HepG2 (cell line): Measurements from ENCODE around the gene PTPRU. TPM values are rescaled to one million over a fixed set of nuclear protein-coding genes. Genes with fewer than 3 reads are reported as not detected.

ENCODE experiments used
- ATAC-seq: fragments of 200-7000 bp; cut with Tn5 transposase; 3 replicates; pipeline ENCODE4 v1.9.1; 2020; ENCODE audit warnings: mild to moderate bottlenecking, moderate library complexity
- BruUV-seq: library from RNA; stranded (reverse); fragments of 400-500 nt; replicated peaks from 2 replicates; lab custom pipeline; 2021; lab: Mats Ljungman, UMichigan
- CTCF ChIA-PET: fragments of 300-600 bp; formaldehyde crosslinking; extraction: SDS; loops from one replicate; lab custom pipeline; 2021; ENCODE audit warnings: low total read pairs, inconsistent platforms, low intra/inter-chr PET ratio; lab: Yijun Ruan, JAX
- POLR2A ChIA-PET: fragments of 350-600 bp; sonication (Branson Sonifier 250); formaldehyde crosslinking; loops from one replicate; lab custom pipeline; 2020; ENCODE audit warnings: antibody characterized with exemption, inconsistent platforms; lab: Yijun Ruan, JAX
- DNase-seq: peaks from one replicate; pipeline ENCODE4 v3.0.0-alpha.2; 2015; ENCODE audit warnings: low spot score
- FAIRE-seq: peaks from 3 replicates; lab custom pipeline; 2011; peaks lifted over from hg19 to GRCh38; lab: Jason Lieb, UNC
- H2AFZ ChIP-seq: one replicate; pipeline ENCODE4 v1.6.1; 2011; ENCODE audit warnings: low read length, inconsistent platforms
- H3K27ac ChIP-seq: fragments of 300-600 bp; 3 replicates; pipeline ENCODE4 v1.8.0; 2011; ENCODE audit warnings: mixed run types, mild to moderate bottlenecking, mixed read lengths, low read length, inconsistent platforms; ENCODE audit not compliant: insufficient read depth; ENCODE audit errors: extremely low read length
- H3K27me3 ChIP-seq, 2 experiments: fragments of 200-600 bp in 1 of 2; 2 replicates in 1 of 2; 3 replicates in 1 of 2; pipeline versions ENCODE4 v1.6.0 to v1.8.0; 2011; ENCODE audit warnings: low read length in 2 of 2, mild to moderate bottlenecking in 2 of 2, moderate library complexity in 2 of 2, inconsistent platforms in 1 of 2; ENCODE audit not compliant: insufficient read depth in 2 of 2, control insufficient read depth in 1 of 2
- H3K36me3 ChIP-seq, 2 experiments: fragments of 200-600 bp in 1 of 2; replicated peaks in 1 of 2; 2 replicates in 1 of 2; 3 replicates in 1 of 2; pipeline versions ENCODE4 v1.5.1 to v1.8.0; 2011; ENCODE audit warnings: low read length in 2 of 2, inconsistent platforms in 1 of 2; ENCODE audit not compliant: insufficient read depth in 2 of 2, control insufficient read depth in 1 of 2
- H3K4me1 ChIP-seq: 2 replicates; pipeline ENCODE4 v1.5.1; 2012; ENCODE audit warnings: low read length, inconsistent platforms; ENCODE audit not compliant: insufficient read depth
- H3K4me2 ChIP-seq: 2 replicates; pipeline ENCODE4 v1.6.0; 2011; ENCODE audit warnings: low read depth, low read length, inconsistent platforms
- H3K4me3 ChIP-seq, 3 experiments: fragments of 200-600 bp in 1 of 3; sonication (generic), shearing (Covaris generic) in 1 of 3; replicated peaks in 1 of 3; 2 replicates each; pipeline ENCODE4 v1.5.1; 2011 to 2016; ENCODE audit warnings: low read length in 3 of 3, inconsistent platforms in 2 of 3, low read depth in 2 of 3, mild to moderate bottlenecking in 2 of 3, control low read depth in 1 of 3, mixed read lengths in 1 of 3; ENCODE audit not compliant: insufficient read depth in 1 of 3
- H3K79me2 ChIP-seq: one replicate; pipeline ENCODE4 v1.6.1; 2011; ENCODE audit warnings: low read length, inconsistent platforms; ENCODE audit not compliant: insufficient read depth
- H3K9ac ChIP-seq: 2 replicates; pipeline ENCODE4 v1.6.0; 2011; ENCODE audit warnings: mild to moderate bottlenecking, low read depth, low read length, inconsistent platforms; ENCODE audit not compliant: insufficient read depth
- H3K9me3 ChIP-seq: 2 replicates; pipeline ENCODE4 v1.5.1; 2012; ENCODE audit warnings: mild to moderate bottlenecking, low read length
- H4K20me1 ChIP-seq: 2 replicates; pipeline ENCODE4 v1.6.0; 2011; ENCODE audit warnings: inconsistent platforms, mild to moderate bottlenecking, low read length, moderate library complexity; ENCODE audit not compliant: insufficient read depth
- ADNP ChIP-seq: sonication (generic); formaldehyde crosslinking; IDR thresholded peaks from 2 replicates; pipeline ENCODE4 v1.4.0; 2020; ENCODE audit warnings: missing genetic modification reagents
- NONO ChIP-seq, 2 experiments: fragments of 450-650 bp in 1 of 2; sonication (generic) in 1 of 2; formaldehyde crosslinking in 1 of 2; IDR thresholded peaks in 1 of 2; conservative IDR thresholded peaks in 1 of 2; 2 replicates each; pipeline versions ENCODE4 v1.6.1 to v1.8.0; 2017 to 2022; ENCODE audit warnings: mild to moderate bottlenecking in 1 of 2, missing genetic modification reagents in 1 of 2, moderate library complexity in 1 of 2
- NR2F6 ChIP-seq, 2 experiments: IDR thresholded peaks; 2 replicates each; pipeline ENCODE4 v1.6.1; 2016; ENCODE audit warnings: antibody characterized with exemption in 1 of 2, mild to moderate bottlenecking in 1 of 2
- POLR2AphosphoS2 ChIP-seq: IDR thresholded peaks from 2 replicates; pipeline ENCODE4 v1.6.1; 2011; ENCODE audit warnings: low read depth, low read length, improper control_type of control experiment
- RBFOX2 ChIP-seq: fragments of 200-400 bp; formaldehyde crosslinking; IDR thresholded peaks from 2 replicates; pipeline ENCODE4 v1.6.1; 2017; ENCODE audit warnings: low read depth, mild to moderate bottlenecking, low read length
- SMYD3 ChIP-seq: sonication (generic); formaldehyde crosslinking; IDR thresholded peaks from 2 replicates; pipeline ENCODE4 v1.8.1; 2023; ENCODE audit warnings: mild to moderate bottlenecking, missing genetic modification reagents
- SP2 ChIP-seq: sonication (generic); formaldehyde crosslinking; IDR thresholded peaks from 2 replicates; pipeline ENCODE4 v1.5.1; 2020; ENCODE audit warnings: mild to moderate bottlenecking, missing genetic modification reagents
- YY1 ChIP-seq: IDR thresholded peaks from 2 replicates; pipeline ENCODE4 v1.6.1; 2011; ENCODE audit warnings: low read length, low read depth, moderate library complexity, mild to moderate bottlenecking; ENCODE audit not compliant: insufficient read depth, insufficient replicate concordance
- ZNF12 ChIP-seq: sonication (generic); formaldehyde crosslinking; IDR thresholded peaks from 2 replicates; pipeline ENCODE4 v1.5.0; 2020; ENCODE audit warnings: missing genetic modification reagents
- ZNF121 ChIP-seq: sonication (generic); formaldehyde crosslinking; IDR thresholded peaks from 2 replicates; pipeline ENCODE4 v1.5.0; 2020; ENCODE audit warnings: mild to moderate bottlenecking, missing genetic modification reagents
- ZNF335 ChIP-seq: sonication (generic); formaldehyde crosslinking; IDR thresholded peaks from 2 replicates; pipeline ENCODE4 v1.4.0; 2020; ENCODE audit warnings: missing genetic modification reagents
- ZNF431 ChIP-seq: sonication (generic); formaldehyde crosslinking; IDR thresholded peaks from 2 replicates; pipeline ENCODE4 v1.9.0; 2022; ENCODE audit warnings: missing genetic modification reagents, low read depth, mild to moderate bottlenecking, borderline replicate concordance
- ZNF558 ChIP-seq: sonication (generic); formaldehyde crosslinking; IDR thresholded peaks from 2 replicates; pipeline ENCODE4 v1.9.0; 2022; ENCODE audit warnings: mild to moderate bottlenecking, missing genetic modification reagents, borderline replicate concordance
- ZNF713 ChIP-seq: sonication (generic); formaldehyde crosslinking; IDR thresholded peaks from 2 replicates; pipeline ENCODE4 v1.4.0; 2020; ENCODE audit warnings: mild to moderate bottlenecking, missing genetic modification reagents
- ZNF891 ChIP-seq: sonication (generic); formaldehyde crosslinking; IDR thresholded peaks from 2 replicates; pipeline ENCODE4 v1.5.0; 2020; ENCODE audit warnings: mild to moderate bottlenecking, missing genetic modification reagents
- ZSCAN25 ChIP-seq: sonication (generic); formaldehyde crosslinking; IDR thresholded peaks from 2 replicates; pipeline ENCODE4 v1.8.0; 2022; ENCODE audit warnings: mild to moderate bottlenecking, missing genetic modification reagents
- WGBS: methylation state at CpG from one replicate; pipeline ENCODE4 v1.1.6; 2017; ENCODE audit warnings: low lambda C conversion rate; 5-methylcytosine and 5-hydroxymethylcytosine counted together
- in situ Hi-C: cut with HindIII; loops from 2 replicates; pipeline ENCODE4 v1.10.0; 2017; ENCODE audit warnings: low pct_unique_long_range_greater_than_20kb; ENCODE audit not compliant: extremely low pct_ligation_motif_present
- intact Hi-C: fragments of 100-400 bp; cut with micrococcal nuclease; formaldehyde crosslinking; loops from one replicate; pipeline ENCODE4 v1.10.0; 2022; ENCODE audit not compliant: unreplicated experiment
- polyA plus RNA-seq, 8 experiments: library from polyadenylated mRNA; depleted of rRNA in 3 of 8; stranded (reverse) in 7 of 8; unstranded in 1 of 8; fragments of >200 nt; fragmentation: Illumina TruSeq in 4 of 8; extraction: Trizol in 4 of 8; gene quantifications; 2 replicates each; pipeline versions ENCODE4 v1.2.1 to v1.2.3, GENCODE V29; 2011 to 2016; ENCODE audit warnings: low read depth in 4 of 8, missing spikeins in 1 of 8, mixed read lengths in 1 of 8; ENCODE audit not compliant: insufficient read depth in 1 of 8
- total RNA-seq, 5 experiments: library from RNA; depleted of rRNA; stranded (reverse); fragments of >200 nt; fragmentation: Illumina TruSeq; extraction: Trizol; gene quantifications; 2 replicates each; pipeline ENCODE4 v1.2.3, GENCODE V29; 2016; ENCODE audit warnings: low read depth in 1 of 5
- TF ChIP-seq, protein P1 (sequence below): sonication (generic); formaldehyde crosslinking; IDR thresholded peaks from 2 replicates; pipeline ENCODE4 v1.4.0; 2020; ENCODE audit warnings: missing genetic modification reagents, borderline replicate concordance

Gene PTPRU
- total and polyA plus RNA-seq, 2 of the 13 experiments (the other 11 are each of a cell fraction or from before 2014, with no cell fraction given), result 21.6 to 22.3 TPM

DNA sequence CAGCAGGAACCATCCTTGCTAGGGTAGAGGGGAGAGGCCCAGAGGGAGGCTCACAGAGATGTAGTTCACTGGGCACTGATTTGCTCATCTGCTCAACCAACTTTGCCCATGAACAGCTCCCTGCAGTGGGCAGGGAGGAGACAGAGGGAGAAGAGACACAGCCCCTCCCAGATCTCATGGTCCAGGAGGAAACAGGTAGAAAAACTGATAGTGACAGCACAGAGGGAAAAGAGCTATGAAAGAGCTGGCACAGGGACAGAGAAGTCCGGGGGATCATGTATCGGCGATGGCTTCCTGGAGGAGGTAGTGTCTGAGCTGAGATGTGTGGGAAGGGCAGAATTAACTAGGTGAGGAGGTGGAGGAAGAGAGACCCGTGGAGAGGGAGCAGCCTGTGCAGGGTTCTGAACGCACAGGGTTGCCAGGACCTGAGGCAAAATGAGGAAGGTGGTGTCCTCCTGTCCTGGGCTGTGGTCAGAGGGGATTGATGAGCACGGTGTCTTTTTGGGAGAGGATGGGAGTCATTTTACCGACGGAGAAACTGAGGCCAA is 85.9 kb downstream of the PTPRU start:
- intact Hi-C loops (no loop called here), in situ Hi-C loops (no loop called here)
- POLR2A ChIA-PET, result no interaction called here
- H3K79me2 ChIP-seq, result no peaks in the 10 kb centered on the region
- no peak overlapping the region for H3K4me3 ChIP-seq
- TF ChIP-seq RBFOX2, result no peak
- no peak for TF ChIP-seq ZNF12 (CRISPR knock-in tag)
- no peak for TF ChIP-seq SMYD3 (CRISPR knock-in tag)
- TF ChIP-seq YY1, result no peak
- TF ChIP-seq ZNF713, result no peak
- TF ChIP-seq, protein P1, sequence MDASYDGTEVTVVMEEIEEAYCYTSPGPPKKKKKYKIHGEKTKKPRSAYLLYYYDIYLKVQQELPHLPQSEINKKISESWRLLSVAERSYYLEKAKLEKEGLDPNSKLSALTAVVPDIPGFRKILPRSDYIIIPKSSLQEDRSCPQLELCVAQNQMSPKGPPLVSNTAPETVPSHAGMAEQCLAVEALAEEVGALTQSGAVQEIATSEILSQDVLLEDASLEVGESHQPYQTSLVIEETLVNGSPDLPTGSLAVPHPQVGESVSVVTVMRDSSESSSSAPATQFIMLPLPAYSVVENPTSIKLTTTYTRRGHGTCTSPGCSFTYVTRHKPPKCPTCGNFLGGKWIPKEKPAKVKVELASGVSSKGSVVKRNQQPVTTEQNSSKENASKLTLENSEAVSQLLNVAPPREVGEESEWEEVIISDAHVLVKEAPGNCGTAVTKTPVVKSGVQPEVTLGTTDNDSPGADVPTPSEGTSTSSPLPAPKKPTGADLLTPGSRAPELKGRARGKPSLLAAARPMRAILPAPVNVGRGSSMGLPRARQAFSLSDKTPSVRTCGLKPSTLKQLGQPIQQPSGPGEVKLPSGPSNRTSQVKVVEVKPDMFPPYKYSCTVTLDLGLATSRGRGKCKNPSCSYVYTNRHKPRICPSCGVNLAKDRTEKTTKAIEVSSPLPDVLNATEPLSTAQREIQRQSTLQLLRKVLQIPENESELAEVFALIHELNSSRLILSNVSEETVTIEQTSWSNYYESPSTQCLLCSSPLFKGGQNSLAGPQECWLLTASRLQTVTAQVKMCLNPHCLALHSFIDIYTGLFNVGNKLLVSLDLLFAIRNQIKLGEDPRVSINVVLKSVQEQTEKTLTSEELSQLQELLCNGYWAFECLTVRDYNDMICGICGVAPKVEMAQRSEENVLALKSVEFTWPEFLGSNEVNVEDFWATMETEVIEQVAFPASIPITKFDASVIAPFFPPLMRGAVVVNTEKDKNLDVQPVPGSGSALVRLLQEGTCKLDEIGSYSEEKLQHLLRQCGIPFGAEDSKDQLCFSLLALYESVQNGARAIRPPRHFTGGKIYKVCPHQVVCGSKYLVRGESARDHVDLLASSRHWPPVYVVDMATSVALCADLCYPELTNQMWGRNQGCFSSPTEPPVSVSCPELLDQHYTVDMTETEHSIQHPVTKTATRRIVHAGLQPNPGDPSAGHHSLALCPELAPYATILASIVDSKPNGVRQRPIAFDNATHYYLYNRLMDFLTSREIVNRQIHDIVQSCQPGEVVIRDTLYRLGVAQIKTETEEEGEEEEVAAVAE (CRISPR knock-in tag), result no peak
- no peak for TF ChIP-seq ZNF891 (CRISPR knock-in tag)
- TF ChIP-seq POLR2AphosphoS2, result no peak
- no peak for TF ChIP-seq ZNF558 (CRISPR knock-in tag)
- no peak for TF ChIP-seq ZNF121 (CRISPR knock-in tag)
- TF ChIP-seq NONO (IDR thresholded peaks at IDR 0.05), result no peak
- TF ChIP-seq NONO (CRISPR knock-in tag; conservative IDR thresholded peaks at IDR 0.05), result no peak
- no peak for TF ChIP-seq ADNP (CRISPR knock-in tag)
- TF ChIP-seq SP2, result no peak
- TF ChIP-seq ZSCAN25 (CRISPR knock-in tag), result no peak
- TF ChIP-seq NR2F6 (IDR thresholded peaks at IDR 0.05), result no peak
- no peak for TF ChIP-seq NR2F6 (CRISPR knock-in tag; IDR thresholded peaks at IDR 0.05)
- TF ChIP-seq ZNF431, result no peak
- TF ChIP-seq ZNF335 (CRISPR knock-in tag), result no peak
- ATAC-seq, result no peak
- H3K27ac ChIP-seq, result no peak overlapping the region
- no peak for FAIRE-seq
- no peak for DNase-seq
- H3K9ac ChIP-seq, result no peak overlapping the region
- no TSS peak for BruUV-seq
- peaks cover 2 to 3% of the 10 kb centered on the region in 2 experiments; a peak in 3 of 5 replicates for H3K36me3 ChIP-seq
- H3K4me1 ChIP-seq, result peaks cover 13% of the 10 kb centered on the region
- H3K4me2 ChIP-seq, result no peak overlapping the region
- CTCF ChIA-PET, result no interaction called here
- H3K27me3 ChIP-seq, result no peaks in the 10 kb centered on the region
- H3K9me3 ChIP-seq, result no peaks in the 10 kb centered on the region
- no peak overlapping the region for H2AFZ ChIP-seq
- no peaks in the 10 kb centered on the region for H4K20me1 ChIP-seq
- 93% methylated on average over 8 of the region's 8 CpGs for WGBS
